ENCODE data around the gene SRC. TPM values are rescaled to one million over a fixed set of nuclear protein-coding genes. Genes with fewer than 3 reads are reported as not detected.
"Not testable (repeated sequence)": the region's sequence is repeated elsewhere in the genome, so short reads cannot be mapped to it uniquely, and the experiment has no call there.

SRC gene
- total RNA-seq, 1 donor from 2014 or later, result 210 TPM

- no peak for DNase-seq (ENCODE audit: low spot score)
Observed at GRCh38 chr20:37336369-37337207, 9.4 kb upstream of the SRC start.

- DNase-seq (ENCODE audit: low spot score), result no peak
Observed at GRCh38 chr20:37337208-37337991, 8.5 kb upstream of the SRC start.

- DNase-seq (ENCODE audit: low spot score), result not testable (repeated sequence)
Observed at GRCh38 chr20:37338380-37338779, 7.6 kb upstream of the SRC start.

- no peak for DNase-seq (ENCODE audit: low spot score)
Observed at GRCh38 chr20:37339208-37339607, 6.7 kb upstream of the SRC start.

- not testable (repeated sequence) for DNase-seq (ENCODE audit: low spot score)
Observed at GRCh38 chr20:37339764-37340109, 6.2 kb upstream of the SRC start.

GRCh38 chr20:37340998-37341397 is 4.9 kb upstream of the SRC start:
- DNase-seq (ENCODE audit: low spot score), result no peak

GRCh38 chr20:37341632-37342031 is 4.3 kb upstream of the SRC start:
- no peak for DNase-seq (ENCODE audit: low spot score)

- DNase-seq (ENCODE audit: low spot score), result no peak
Observed at GRCh38 chr20:37342231-37343177, 3.4 kb upstream of the SRC start.

- peak; percentile 85 for DNase-seq (ENCODE audit: low spot score)
Observed at GRCh38 chr20:37343212-37343993, 2.5 kb upstream of the SRC start.

GRCh38 chr20:37343994-37344355 is 2.0 kb upstream of the SRC start:
- DNase-seq (ENCODE audit: low spot score), result no peak

GRCh38 chr20:37344506-37345338 is 1.2 kb upstream of the SRC start:
- peak; percentile 87 for DNase-seq (ENCODE audit: low spot score)

- no peak for DNase-seq (ENCODE audit: low spot score)
Observed at GRCh38 chr20:37346236-37346534, 245 bp downstream of the SRC start.

- DNase-seq (ENCODE audit: low spot score), result no peak
Observed at GRCh38 chr20:37346535-37347346, 801 bp downstream of the SRC start.

- no peak for DNase-seq (ENCODE audit: low spot score)
Observed at GRCh38 chr20:37347347-37347823, 1.4 kb downstream of the SRC start.

- DNase-seq (ENCODE audit: low spot score), result no peak
Observed at GRCh38 chr20:37347891-37348791, 2.2 kb downstream of the SRC start.

GRCh38 chr20:37348792-37349516 is 3.0 kb downstream of the SRC start:
- DNase-seq (ENCODE audit: low spot score), result no peak

Data from mucosa of gallbladder (tissue), 1 donor.